Keratinocyte (primary cell): Measurements from ENCODE around the gene DPH7. TPM values are rescaled to one million over a fixed set of nuclear protein-coding genes. Genes with fewer than 3 reads are reported as not detected.
"Not testable (repeated sequence)": the region's sequence is repeated elsewhere in the genome, so short reads cannot be mapped to it uniquely, and the experiment has no call there.

Source experiments
- DNase-seq: peaks from one replicate; pipeline ENCODE4 v3.0.0-alpha.2; 2011; ENCODE audit warnings: low read depth, missing footprints, low spot score
- FAIRE-seq: peaks from 2 replicates; lab custom pipeline; 2011; peaks lifted over from hg19 to GRCh38; lab: Jason Lieb, UNC
- H2AFZ ChIP-seq: 2 replicates; pipeline ENCODE4 v1.6.0; 2012; ENCODE audit warnings: low read length, control low read depth, inconsistent platforms; ENCODE audit not compliant: control insufficient read depth
- H3K27ac ChIP-seq: 2 replicates; pipeline ENCODE4 v1.5.1; 2011; ENCODE audit warnings: low read length; ENCODE audit not compliant: control insufficient read depth, insufficient read depth
- H3K27me3 ChIP-seq: 3 replicates; pipeline ENCODE4 v1.6.0; 2011; ENCODE audit warnings: low read length; ENCODE audit not compliant: control insufficient read depth, insufficient read depth; ENCODE audit errors: extremely low read depth
- H3K36me3 ChIP-seq, 2 experiments: 2 replicates in 1 of 2; 3 replicates in 1 of 2; pipeline ENCODE4 v1.5.1; 2011; ENCODE audit warnings: low read length in 2 of 2, mild to moderate bottlenecking in 1 of 2; ENCODE audit not compliant: control insufficient read depth in 2 of 2, insufficient read depth in 2 of 2; ENCODE audit errors: extremely low read depth in 1 of 2
- H3K4me1 ChIP-seq: 3 replicates; pipeline ENCODE4 v1.5.1; 2011; ENCODE audit warnings: low read length; ENCODE audit not compliant: control insufficient read depth, insufficient read depth; ENCODE audit errors: extremely low read depth
- H3K4me2 ChIP-seq: 3 replicates; pipeline ENCODE4 v1.6.0; 2011; ENCODE audit warnings: low read depth, low read length; ENCODE audit not compliant: control insufficient read depth, insufficient read depth; ENCODE audit errors: extremely low read depth
- H3K4me3 ChIP-seq, 3 experiments: fragments of 200-600 bp in 1 of 3; sonication (generic) in 1 of 3; 2 replicates in 2 of 3; 3 replicates in 1 of 3; pipeline ENCODE4 v1.5.1; 2011 to 2016; ENCODE audit warnings: low read length in 3 of 3, mild to moderate bottlenecking in 3 of 3, control low read depth in 2 of 3, inconsistent platforms in 1 of 3, low read depth in 1 of 3, mixed read lengths in 1 of 3, mixed run types in 1 of 3, moderate library complexity in 1 of 3; ENCODE audit not compliant: control insufficient read depth in 2 of 3, insufficient read depth in 2 of 3; ENCODE audit errors: extremely low read depth in 1 of 3
- H3K79me2 ChIP-seq: 2 replicates; pipeline ENCODE4 v1.6.0; 2012; ENCODE audit warnings: low read length; ENCODE audit not compliant: control insufficient read depth, insufficient read depth
- H3K9ac ChIP-seq: 3 replicates; pipeline ENCODE4 v1.6.0; 2011; ENCODE audit warnings: low read length; ENCODE audit not compliant: control insufficient read depth, insufficient read depth; ENCODE audit errors: extremely low read depth
- H3K9me1 ChIP-seq: 3 replicates; pipeline ENCODE4 v1.6.0; 2011; ENCODE audit warnings: low read length; ENCODE audit not compliant: control insufficient read depth, insufficient read depth; ENCODE audit errors: extremely low read depth
- H3K9me3 ChIP-seq: 2 replicates; pipeline ENCODE4 v1.5.1; 2012; ENCODE audit warnings: low read depth, low read length; ENCODE audit not compliant: control insufficient read depth
- H4K20me1 ChIP-seq: 3 replicates; pipeline ENCODE4 v1.6.0; 2011; ENCODE audit warnings: low read length; ENCODE audit not compliant: control insufficient read depth, insufficient read depth; ENCODE audit errors: extremely low read depth
- EZH2 ChIP-seq: IDR thresholded peaks from one replicate; pipeline ENCODE4 v1.6.1; 2012; ENCODE audit warnings: inconsistent platforms, mild to moderate bottlenecking, low read length, moderate library complexity
- dilution Hi-C: fragments of 300-500 bp; cut with MboI; formaldehyde crosslinking; loops from one replicate; pipeline ENCODE4 v1.7.0; 2020; ENCODE audit warnings: low sequenced_read_pairs; ENCODE audit not compliant: extremely low pct_ligation_motif_present
- polyA plus RNA-seq, 5 experiments: library from polyadenylated mRNA; depleted of rRNA in 3 of 5; stranded (reverse) in 3 of 5; stranded (forward) in 1 of 5; unstranded in 1 of 5; fragments of >200 nt; gene quantifications; 1 replicate in 1 of 5; 2 replicates in 3 of 5; 3 replicates in 1 of 5; pipeline versions ENCODE4 v1.2.1 to v1.2.3, GENCODE V29; 2011 to 2012; ENCODE audit warnings: missing spikeins in 2 of 5, low read depth in 1 of 5, low replicate concordance in 1 of 5
- TF ChIP-seq, protein P1 (sequence below), 3 experiments: IDR thresholded peaks in 1 of 3; conservative IDR thresholded peaks in 1 of 3; optimal IDR thresholded peaks in 1 of 3; 2 replicates in 2 of 3; 3 replicates in 1 of 3; pipeline versions ENCODE3 to v1.5.1; 2011; ENCODE audit warnings: low read length in 3 of 3, mild to moderate bottlenecking in 3 of 3, moderate library complexity in 2 of 3, control low read depth in 1 of 3, inconsistent platforms in 1 of 3; ENCODE audit not compliant: insufficient read depth in 2 of 3; ENCODE audit errors: extremely low read depth in 1 of 3

Gene DPH7
- polyA plus RNA-seq, 1 donor (not counting 4 experiments of a cell fraction or from before 2014, with no cell fraction given): 25.3 TPM

DNA sequence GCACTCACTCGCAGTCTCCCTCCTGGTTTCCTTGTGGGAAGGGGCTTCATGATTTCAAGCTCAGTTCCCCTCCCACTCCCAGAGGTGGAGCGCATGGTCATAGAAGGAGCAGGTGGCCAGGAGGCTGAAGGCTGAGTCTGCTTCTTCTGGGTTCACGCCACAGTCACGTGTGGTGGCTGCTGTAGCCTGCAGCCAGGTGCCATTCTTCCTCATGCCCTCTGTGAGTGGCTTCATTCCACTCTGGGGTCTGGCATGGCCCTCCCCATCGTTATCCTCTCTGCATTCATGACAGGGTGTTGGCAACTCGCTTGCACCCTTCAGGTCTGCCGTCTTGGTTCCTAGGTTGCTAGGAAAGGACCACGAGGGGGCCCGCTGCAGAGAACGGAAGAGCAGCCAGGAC lies 23.5 kb downstream of the DPH7 start:
- H3K27ac ChIP-seq: no peak overlapping the region
- dilution Hi-C loops: no loop called here

DNA sequence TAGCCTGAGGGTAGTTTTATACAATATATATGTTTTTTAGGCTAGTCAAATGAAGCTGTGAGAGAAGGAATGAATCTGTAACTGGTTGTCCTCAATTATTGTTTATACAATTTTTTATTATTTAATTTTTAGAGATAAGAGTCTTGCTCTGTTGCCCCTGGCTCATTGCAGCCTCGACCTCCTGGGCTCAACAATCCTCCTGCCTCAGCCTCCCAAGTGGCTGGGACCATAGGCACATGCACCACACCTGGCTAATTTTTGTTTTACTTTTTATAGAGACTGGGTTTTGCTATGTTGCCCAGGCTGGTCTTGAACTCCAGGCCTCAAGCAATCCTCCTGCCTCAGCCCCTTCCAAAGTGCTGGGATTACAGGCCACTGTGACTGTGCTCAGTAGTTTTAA lies 24.4 kb downstream of the DPH7 start:
- peaks cover 6% of the 10 kb centered on the region for H3K4me1 ChIP-seq
- no peak for FAIRE-seq

More for the DNA sequence above, 23.5 kb downstream of the DPH7 start:
- DNase-seq (no peak), FAIRE-seq (no peak)
- H3K27me3 ChIP-seq: no peaks in the 10 kb centered on the region
- no peak overlapping the region for H3K9ac ChIP-seq
- H3K36me3 ChIP-seq: peaks cover 19 to 30% of the 10 kb centered on the region in 2 experiments
- peaks cover 13% of the 10 kb centered on the region for H3K79me2 ChIP-seq
- no peaks in the 10 kb centered on the region for H3K9me3 ChIP-seq
- H3K4me3 ChIP-seq: no peak overlapping the region
- H3K4me1 ChIP-seq: peaks cover 6% of the 10 kb centered on the region
- peaks cover 2% of the 10 kb centered on the region for H4K20me1 ChIP-seq
- peaks cover 6% of the 10 kb centered on the region for H3K9me1 ChIP-seq
- no peak overlapping the region for H3K4me2 ChIP-seq
- TF ChIP-seq, protein P1, sequence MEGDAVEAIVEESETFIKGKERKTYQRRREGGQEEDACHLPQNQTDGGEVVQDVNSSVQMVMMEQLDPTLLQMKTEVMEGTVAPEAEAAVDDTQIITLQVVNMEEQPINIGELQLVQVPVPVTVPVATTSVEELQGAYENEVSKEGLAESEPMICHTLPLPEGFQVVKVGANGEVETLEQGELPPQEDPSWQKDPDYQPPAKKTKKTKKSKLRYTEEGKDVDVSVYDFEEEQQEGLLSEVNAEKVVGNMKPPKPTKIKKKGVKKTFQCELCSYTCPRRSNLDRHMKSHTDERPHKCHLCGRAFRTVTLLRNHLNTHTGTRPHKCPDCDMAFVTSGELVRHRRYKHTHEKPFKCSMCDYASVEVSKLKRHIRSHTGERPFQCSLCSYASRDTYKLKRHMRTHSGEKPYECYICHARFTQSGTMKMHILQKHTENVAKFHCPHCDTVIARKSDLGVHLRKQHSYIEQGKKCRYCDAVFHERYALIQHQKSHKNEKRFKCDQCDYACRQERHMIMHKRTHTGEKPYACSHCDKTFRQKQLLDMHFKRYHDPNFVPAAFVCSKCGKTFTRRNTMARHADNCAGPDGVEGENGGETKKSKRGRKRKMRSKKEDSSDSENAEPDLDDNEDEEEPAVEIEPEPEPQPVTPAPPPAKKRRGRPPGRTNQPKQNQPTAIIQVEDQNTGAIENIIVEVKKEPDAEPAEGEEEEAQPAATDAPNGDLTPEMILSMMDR (optimal IDR thresholded peaks at IDR 0.05 in 1 of 3, IDR thresholded peaks at IDR 0.05 in 1 of 3, conservative IDR thresholded peaks at IDR 0.05 in 1 of 3; ENCODE audit: extremely low read depth in 1 of 3, insufficient read depth in 2 of 3, low read length in 3 of 3): no peak
- no peak for TF ChIP-seq EZH2
- H2AFZ ChIP-seq: no peak overlapping the region

DNA sequence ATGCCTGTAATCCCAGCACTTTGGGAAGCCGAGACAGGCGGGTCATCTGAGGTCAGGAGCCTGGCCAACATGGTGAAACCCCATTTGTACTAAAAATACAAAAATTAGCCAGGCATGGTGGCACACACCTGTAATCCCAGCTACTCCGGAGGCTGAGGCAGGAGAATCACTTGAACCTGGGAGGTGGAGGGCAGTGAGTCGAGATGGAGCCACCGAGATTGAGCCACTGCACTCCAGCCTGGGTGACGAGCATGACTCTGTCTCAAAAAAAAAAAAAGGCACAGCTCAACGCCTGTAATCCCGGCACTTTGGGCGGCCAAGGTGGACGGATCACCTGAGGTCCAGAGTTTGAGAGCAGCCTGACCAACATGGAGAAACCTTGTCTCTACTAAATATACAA lies 25.1 kb downstream of the DPH7 start:
- H3K9me3 ChIP-seq, H2AFZ ChIP-seq, H3K4me1 ChIP-seq, H3K9me1 ChIP-seq, DNase-seq, H4K20me1 ChIP-seq, H3K27ac ChIP-seq, FAIRE-seq, H3K27me3 ChIP-seq, H3K4me3 ChIP-seq, H3K4me2 ChIP-seq, dilution Hi-C loops, H3K9ac ChIP-seq: not testable (repeated sequence)
- peaks cover 13% of the 10 kb centered on the region for H3K79me2 ChIP-seq
- H3K36me3 ChIP-seq: peaks cover 17 to 23% of the 10 kb centered on the region in 2 experiments

More for the DNA sequence above, 24.4 kb downstream of the DPH7 start:
- no peak for TF ChIP-seq EZH2
- TF ChIP-seq, protein P1 (optimal IDR thresholded peaks at IDR 0.05 in 1 of 3, IDR thresholded peaks at IDR 0.05 in 1 of 3, conservative IDR thresholded peaks at IDR 0.05 in 1 of 3; ENCODE audit: extremely low read depth in 1 of 3, insufficient read depth in 2 of 3, low read length in 3 of 3): no peak
- Histone ChIP-seq H3K4me3 (no peak overlapping the region), H4K20me1 (peaks cover 2% of the 10 kb centered on the region), H3K36me3 (peaks cover 17 to 23% of the 10 kb centered on the region in 2 experiments), H3K4me2 (no peak overlapping the region), H3K27me3 (no peaks in the 10 kb centered on the region), H3K27ac (no peak overlapping the region), H2AFZ (no peak overlapping the region), H3K9me3 (no peaks in the 10 kb centered on the region), H3K9ac (no peak overlapping the region), H3K79me2 (peaks cover 13% of the 10 kb centered on the region), H3K9me1 (peaks cover 6% of the 10 kb centered on the region)
- DNase-seq: no peak
- dilution Hi-C loops: no loop called here
